ENCODE results near the gene DOCK9. TPM values are rescaled to one million over a fixed set of nuclear protein-coding genes. Genes with fewer than 3 reads are reported as not detected.

DOCK9 gene
- polyA plus RNA-seq, 1 donor (not counting 4 experiments of a cell fraction or from before 2014, with no cell fraction given) = 110 TPM

DNA sequence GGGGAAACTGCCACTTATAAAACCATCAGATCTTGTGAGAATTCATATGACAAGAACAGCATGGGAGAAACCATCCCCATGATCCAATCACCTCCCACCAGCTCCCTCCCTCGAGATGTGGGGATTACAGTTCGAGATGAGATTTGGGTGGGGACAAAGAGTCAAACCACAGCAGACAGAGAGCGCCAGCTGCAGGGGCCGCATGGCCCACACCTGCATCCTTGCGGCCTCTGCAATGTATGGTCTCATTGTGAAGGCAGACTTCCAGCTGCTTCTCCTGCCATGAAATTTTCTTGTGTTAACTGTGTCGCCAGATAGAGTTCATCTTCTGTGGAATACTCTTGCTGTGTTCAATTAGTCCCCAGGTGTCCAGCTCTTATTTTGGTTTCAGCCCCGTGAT, 208.1 kb downstream of the DOCK9 start:
- H3K4me1 ChIP-seq (ENCODE audit: control insufficient read depth, extremely low read depth, insufficient read depth, low read length) = no peaks in the 10 kb centered on the region
- dilution Hi-C loops (cut with MboI; ENCODE audit: extremely low pct_ligation_motif_present, low sequenced_read_pairs) = no loop called here
- no peaks in the 10 kb centered on the region for H3K9me3 ChIP-seq (ENCODE audit: control insufficient read depth, low read depth, low read length)
- no peaks in the 10 kb centered on the region for H3K36me3 ChIP-seq (ENCODE audit: control insufficient read depth in 2 of 2, extremely low read depth in 1 of 2, insufficient read depth in 2 of 2, low read length in 2 of 2)
- H3K27ac ChIP-seq (ENCODE audit: control insufficient read depth, insufficient read depth, low read length) = no peak overlapping the region
- no peak overlapping the region for H3K4me3 ChIP-seq (ENCODE audit: control insufficient read depth in 2 of 3, extremely low read depth in 1 of 3, insufficient read depth in 2 of 3, low read depth in 1 of 3, low read length in 3 of 3)
- FAIRE-seq (no peak), DNase-seq (ENCODE audit: low read depth, low spot score) (no peak)
- no peak for TF ChIP-seq EZH2 (IDR thresholded peaks at IDR 0.05; ENCODE audit: low read length)
- TF ChIP-seq, protein P1, sequence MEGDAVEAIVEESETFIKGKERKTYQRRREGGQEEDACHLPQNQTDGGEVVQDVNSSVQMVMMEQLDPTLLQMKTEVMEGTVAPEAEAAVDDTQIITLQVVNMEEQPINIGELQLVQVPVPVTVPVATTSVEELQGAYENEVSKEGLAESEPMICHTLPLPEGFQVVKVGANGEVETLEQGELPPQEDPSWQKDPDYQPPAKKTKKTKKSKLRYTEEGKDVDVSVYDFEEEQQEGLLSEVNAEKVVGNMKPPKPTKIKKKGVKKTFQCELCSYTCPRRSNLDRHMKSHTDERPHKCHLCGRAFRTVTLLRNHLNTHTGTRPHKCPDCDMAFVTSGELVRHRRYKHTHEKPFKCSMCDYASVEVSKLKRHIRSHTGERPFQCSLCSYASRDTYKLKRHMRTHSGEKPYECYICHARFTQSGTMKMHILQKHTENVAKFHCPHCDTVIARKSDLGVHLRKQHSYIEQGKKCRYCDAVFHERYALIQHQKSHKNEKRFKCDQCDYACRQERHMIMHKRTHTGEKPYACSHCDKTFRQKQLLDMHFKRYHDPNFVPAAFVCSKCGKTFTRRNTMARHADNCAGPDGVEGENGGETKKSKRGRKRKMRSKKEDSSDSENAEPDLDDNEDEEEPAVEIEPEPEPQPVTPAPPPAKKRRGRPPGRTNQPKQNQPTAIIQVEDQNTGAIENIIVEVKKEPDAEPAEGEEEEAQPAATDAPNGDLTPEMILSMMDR (optimal IDR thresholded peaks at IDR 0.05 in 1 of 3, IDR thresholded peaks at IDR 0.05 in 1 of 3, conservative IDR thresholded peaks at IDR 0.05 in 1 of 3; ENCODE audit: extremely low read depth in 1 of 3, insufficient read depth in 2 of 3, low read length in 3 of 3) = no peak
- H3K79me2 ChIP-seq (ENCODE audit: control insufficient read depth, insufficient read depth, low read length) = no peaks in the 10 kb centered on the region
- no peaks in the 10 kb centered on the region for H3K27me3 ChIP-seq (ENCODE audit: control insufficient read depth, extremely low read depth, insufficient read depth, low read length)
- H2AFZ ChIP-seq (ENCODE audit: control insufficient read depth, low read length) = no peak overlapping the region
- H4K20me1 ChIP-seq (ENCODE audit: control insufficient read depth, extremely low read depth, insufficient read depth, low read length) = no peaks in the 10 kb centered on the region
- no peaks in the 10 kb centered on the region for H3K9me1 ChIP-seq (ENCODE audit: control insufficient read depth, extremely low read depth, insufficient read depth, low read length)
- no peak overlapping the region for H3K4me2 ChIP-seq (ENCODE audit: control insufficient read depth, extremely low read depth, insufficient read depth, low read depth, low read length)
- no peak overlapping the region for H3K9ac ChIP-seq (ENCODE audit: control insufficient read depth, extremely low read depth, insufficient read depth, low read length)

DNA sequence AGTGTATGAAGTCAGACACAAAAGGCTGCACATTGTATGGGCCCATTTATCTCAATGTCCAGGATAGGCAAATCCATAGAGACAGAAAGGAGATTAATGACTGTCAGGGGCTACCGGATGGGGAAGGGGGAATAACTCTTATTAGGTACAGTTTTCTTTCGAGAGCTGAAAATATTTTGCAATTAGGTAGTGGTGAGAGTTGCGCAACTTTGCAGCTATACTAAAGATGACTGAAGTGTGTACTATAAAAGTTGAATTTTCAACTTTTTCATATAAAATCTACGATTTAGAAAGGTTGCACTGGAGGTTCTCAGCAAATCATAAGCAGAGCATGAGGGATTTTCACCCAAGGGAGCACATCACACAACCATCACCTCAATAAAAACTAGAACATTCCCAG, 209.3 kb downstream of the DOCK9 start:
- Histone ChIP-seq H3K27me3 (ENCODE audit: control insufficient read depth, extremely low read depth, insufficient read depth, low read length) (no peaks in the 10 kb centered on the region), H3K9ac (ENCODE audit: control insufficient read depth, extremely low read depth, insufficient read depth, low read length) (no peak overlapping the region)
- FAIRE-seq = no peak

More for the DNA sequence above, 209.3 kb downstream of the DOCK9 start:
- H3K4me3 ChIP-seq (ENCODE audit: control insufficient read depth in 2 of 3, extremely low read depth in 1 of 3, insufficient read depth in 2 of 3, low read depth in 1 of 3, low read length in 3 of 3) = no peak overlapping the region
- H3K79me2 ChIP-seq (ENCODE audit: control insufficient read depth, insufficient read depth, low read length) = no peaks in the 10 kb centered on the region
- H4K20me1 ChIP-seq (ENCODE audit: control insufficient read depth, extremely low read depth, insufficient read depth, low read length) = no peaks in the 10 kb centered on the region
- no peak overlapping the region for H2AFZ ChIP-seq (ENCODE audit: control insufficient read depth, low read length)
- no peaks in the 10 kb centered on the region for H3K9me3 ChIP-seq (ENCODE audit: control insufficient read depth, low read depth, low read length)
- no peaks in the 10 kb centered on the region for H3K36me3 ChIP-seq (ENCODE audit: control insufficient read depth in 2 of 2, extremely low read depth in 1 of 2, insufficient read depth in 2 of 2, low read length in 2 of 2)
- TF ChIP-seq EZH2 (IDR thresholded peaks at IDR 0.05; ENCODE audit: low read length) = no peak
- TF ChIP-seq, protein P1 (optimal IDR thresholded peaks at IDR 0.05 in 1 of 3, IDR thresholded peaks at IDR 0.05 in 1 of 3, conservative IDR thresholded peaks at IDR 0.05 in 1 of 3; ENCODE audit: extremely low read depth in 1 of 3, insufficient read depth in 2 of 3, low read length in 3 of 3) = no peak
- DNase-seq (ENCODE audit: low read depth, low spot score) = no peak
- H3K27ac ChIP-seq (ENCODE audit: control insufficient read depth, insufficient read depth, low read length) = no peak overlapping the region
- H3K4me2 ChIP-seq (ENCODE audit: control insufficient read depth, extremely low read depth, insufficient read depth, low read depth, low read length) = no peak overlapping the region
- dilution Hi-C loops (cut with MboI; ENCODE audit: extremely low pct_ligation_motif_present, low sequenced_read_pairs) = no loop called here
- no peaks in the 10 kb centered on the region for H3K9me1 ChIP-seq (ENCODE audit: control insufficient read depth, extremely low read depth, insufficient read depth, low read length)
- H3K4me1 ChIP-seq (ENCODE audit: control insufficient read depth, extremely low read depth, insufficient read depth, low read length) = no peaks in the 10 kb centered on the region

Measured in keratinocyte (primary cell).